Right lobe of liver (tissue), 4 donors: Measurements from ENCODE around the gene SEPTIN5.

Experiments used
- POLR2A ChIP-seq: fragments of 450-650 bp; IDR thresholded peaks from one replicate; pipeline ENCODE4 v1.6.1; 2017; ENCODE audit warnings: antibody characterized with exemption, mild to moderate bottlenecking
- TF ChIP-seq, protein P1 (sequence below), 4 donors: fragments of 200-600 bp in 3 of 4; fragments of 450-650 bp in 1 of 4; IDR thresholded peaks; one replicate each; pipeline versions ENCODE4 v1.5.1 to v1.8.0; 2016 to 2022; ENCODE audit warnings: antibody characterized with exemption in 4 of 4, mild to moderate bottlenecking in 2 of 4
- donor health status: DM: no; HTN: no; CAD: no.
- donor health status: DM: no; HTN: no; CAD: no.
- donor health status: DM: no; HTN: yes; CAD: no.

DNA sequence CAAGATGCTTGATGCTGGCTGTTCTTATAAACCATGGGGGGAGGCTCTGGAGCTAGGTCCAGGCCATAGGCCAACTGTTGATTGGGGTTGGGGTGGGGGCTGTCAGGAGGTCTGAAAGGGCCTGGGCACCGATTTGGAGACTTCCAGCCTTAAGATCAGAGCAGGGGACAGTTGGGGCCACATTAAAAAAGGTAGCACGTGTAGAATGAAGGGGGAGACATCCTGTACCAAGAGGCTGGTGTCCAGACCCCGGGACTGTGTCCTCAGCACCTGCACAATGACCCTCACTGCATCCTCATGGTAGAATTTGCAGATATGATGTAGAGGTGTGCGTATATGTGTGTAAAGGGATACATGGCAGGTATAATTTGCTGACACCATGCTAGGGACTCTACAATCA, 33.8 kb downstream of the SEPTIN5 start:
- no peak for TF ChIP-seq POLR2A
- TF ChIP-seq, protein P1, sequence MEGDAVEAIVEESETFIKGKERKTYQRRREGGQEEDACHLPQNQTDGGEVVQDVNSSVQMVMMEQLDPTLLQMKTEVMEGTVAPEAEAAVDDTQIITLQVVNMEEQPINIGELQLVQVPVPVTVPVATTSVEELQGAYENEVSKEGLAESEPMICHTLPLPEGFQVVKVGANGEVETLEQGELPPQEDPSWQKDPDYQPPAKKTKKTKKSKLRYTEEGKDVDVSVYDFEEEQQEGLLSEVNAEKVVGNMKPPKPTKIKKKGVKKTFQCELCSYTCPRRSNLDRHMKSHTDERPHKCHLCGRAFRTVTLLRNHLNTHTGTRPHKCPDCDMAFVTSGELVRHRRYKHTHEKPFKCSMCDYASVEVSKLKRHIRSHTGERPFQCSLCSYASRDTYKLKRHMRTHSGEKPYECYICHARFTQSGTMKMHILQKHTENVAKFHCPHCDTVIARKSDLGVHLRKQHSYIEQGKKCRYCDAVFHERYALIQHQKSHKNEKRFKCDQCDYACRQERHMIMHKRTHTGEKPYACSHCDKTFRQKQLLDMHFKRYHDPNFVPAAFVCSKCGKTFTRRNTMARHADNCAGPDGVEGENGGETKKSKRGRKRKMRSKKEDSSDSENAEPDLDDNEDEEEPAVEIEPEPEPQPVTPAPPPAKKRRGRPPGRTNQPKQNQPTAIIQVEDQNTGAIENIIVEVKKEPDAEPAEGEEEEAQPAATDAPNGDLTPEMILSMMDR (IDR thresholded peaks at IDR 0.05): no peak
